GM06990 (cell line): ENCODE data around the gene AP3D1.

Experiments used
- DNase-seq: peaks from one replicate; pipeline ENCODE4 v3.0.0-alpha.2; 2011; ENCODE audit not compliant: insufficient read length; ENCODE audit errors: extremely low read depth
- H3K27me3 ChIP-seq: replicated peaks from 2 replicates; pipeline ENCODE4 v1.6.0; 2011; ENCODE audit warnings: low read length; ENCODE audit not compliant: control insufficient read depth, insufficient read depth
- H3K36me3 ChIP-seq: 2 replicates; pipeline ENCODE4 v1.5.1; 2011; ENCODE audit warnings: low read length; ENCODE audit not compliant: control insufficient read depth, insufficient read depth
- H3K4me3 ChIP-seq: replicated peaks from 2 replicates; pipeline ENCODE4 v1.5.1; 2011; ENCODE audit warnings: low read depth, mild to moderate bottlenecking, control low read depth, low read length
- TF ChIP-seq, protein P1 (sequence below): IDR thresholded peaks from 2 replicates; pipeline ENCODE4 v1.5.1; 2011; ENCODE audit warnings: low read length, control low read depth, mild to moderate bottlenecking, inconsistent platforms; ENCODE audit not compliant: insufficient read depth, poor library complexity, severe bottlenecking

AP3D1 gene

DNA sequence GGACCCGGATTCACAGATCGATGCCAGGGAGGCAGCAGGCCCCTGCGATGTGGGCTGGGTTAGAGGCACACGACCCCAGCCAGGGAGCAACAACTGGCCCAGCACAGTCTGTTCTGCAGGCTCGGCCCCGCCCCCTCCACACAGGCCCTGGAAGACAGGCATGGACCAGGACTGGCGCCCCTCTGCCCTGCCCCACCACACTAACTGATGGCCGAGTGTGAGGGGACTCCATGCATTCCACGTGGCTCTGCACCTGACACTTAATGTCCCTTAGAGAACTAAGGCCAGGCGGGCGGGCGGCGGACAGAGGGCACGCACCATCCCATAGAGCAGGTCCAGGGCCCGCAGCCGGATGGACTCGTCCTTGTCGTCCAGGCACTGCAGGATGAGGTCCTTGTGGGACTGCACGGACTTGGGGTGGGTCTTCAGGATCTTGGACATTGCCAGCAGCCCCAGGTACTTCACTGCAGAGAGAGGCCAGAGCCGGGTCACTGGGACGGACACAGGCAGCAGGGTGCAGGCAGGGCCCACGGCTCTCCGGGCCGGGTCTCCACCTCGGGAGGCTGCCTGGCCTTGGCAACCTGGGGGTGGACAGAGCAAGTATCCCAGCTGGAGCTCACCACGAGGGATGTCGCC is 29.8 kb downstream of the AP3D1 start:
- H3K27me3 ChIP-seq: no peaks in the 10 kb centered on the region
- no peak for DNase-seq
- H3K36me3 ChIP-seq: peaks cover 60% of the 10 kb centered on the region
- TF ChIP-seq, protein P1, sequence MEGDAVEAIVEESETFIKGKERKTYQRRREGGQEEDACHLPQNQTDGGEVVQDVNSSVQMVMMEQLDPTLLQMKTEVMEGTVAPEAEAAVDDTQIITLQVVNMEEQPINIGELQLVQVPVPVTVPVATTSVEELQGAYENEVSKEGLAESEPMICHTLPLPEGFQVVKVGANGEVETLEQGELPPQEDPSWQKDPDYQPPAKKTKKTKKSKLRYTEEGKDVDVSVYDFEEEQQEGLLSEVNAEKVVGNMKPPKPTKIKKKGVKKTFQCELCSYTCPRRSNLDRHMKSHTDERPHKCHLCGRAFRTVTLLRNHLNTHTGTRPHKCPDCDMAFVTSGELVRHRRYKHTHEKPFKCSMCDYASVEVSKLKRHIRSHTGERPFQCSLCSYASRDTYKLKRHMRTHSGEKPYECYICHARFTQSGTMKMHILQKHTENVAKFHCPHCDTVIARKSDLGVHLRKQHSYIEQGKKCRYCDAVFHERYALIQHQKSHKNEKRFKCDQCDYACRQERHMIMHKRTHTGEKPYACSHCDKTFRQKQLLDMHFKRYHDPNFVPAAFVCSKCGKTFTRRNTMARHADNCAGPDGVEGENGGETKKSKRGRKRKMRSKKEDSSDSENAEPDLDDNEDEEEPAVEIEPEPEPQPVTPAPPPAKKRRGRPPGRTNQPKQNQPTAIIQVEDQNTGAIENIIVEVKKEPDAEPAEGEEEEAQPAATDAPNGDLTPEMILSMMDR: no peak
- no peak overlapping the region for H3K4me3 ChIP-seq

DNA sequence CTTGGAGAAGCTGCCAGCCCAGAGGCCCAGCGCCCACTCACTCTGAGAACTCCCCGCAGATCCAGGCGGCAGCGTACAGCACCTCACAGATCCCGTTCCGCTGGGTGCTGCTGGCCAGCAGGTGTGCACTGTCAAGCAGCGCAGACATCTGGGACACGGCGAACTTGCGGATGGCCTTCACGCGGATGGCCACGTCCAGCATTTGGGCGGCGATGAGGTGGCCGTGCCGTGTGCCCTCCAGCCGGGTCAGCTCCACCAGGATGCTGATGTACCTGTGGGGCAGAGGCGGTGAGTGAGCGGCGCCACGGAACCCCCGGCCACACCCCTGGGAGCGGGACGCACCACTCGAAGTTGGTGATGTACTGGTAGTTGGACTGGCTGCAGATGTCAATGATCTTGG is 30.5 kb downstream of the AP3D1 start:
- TF ChIP-seq, protein P1: no peak
- DNase-seq: no peak
- Histone ChIP-seq H3K36me3 (peaks cover 64% of the 10 kb centered on the region), H3K4me3 (no peak overlapping the region), H3K27me3 (no peaks in the 10 kb centered on the region)

DNA sequence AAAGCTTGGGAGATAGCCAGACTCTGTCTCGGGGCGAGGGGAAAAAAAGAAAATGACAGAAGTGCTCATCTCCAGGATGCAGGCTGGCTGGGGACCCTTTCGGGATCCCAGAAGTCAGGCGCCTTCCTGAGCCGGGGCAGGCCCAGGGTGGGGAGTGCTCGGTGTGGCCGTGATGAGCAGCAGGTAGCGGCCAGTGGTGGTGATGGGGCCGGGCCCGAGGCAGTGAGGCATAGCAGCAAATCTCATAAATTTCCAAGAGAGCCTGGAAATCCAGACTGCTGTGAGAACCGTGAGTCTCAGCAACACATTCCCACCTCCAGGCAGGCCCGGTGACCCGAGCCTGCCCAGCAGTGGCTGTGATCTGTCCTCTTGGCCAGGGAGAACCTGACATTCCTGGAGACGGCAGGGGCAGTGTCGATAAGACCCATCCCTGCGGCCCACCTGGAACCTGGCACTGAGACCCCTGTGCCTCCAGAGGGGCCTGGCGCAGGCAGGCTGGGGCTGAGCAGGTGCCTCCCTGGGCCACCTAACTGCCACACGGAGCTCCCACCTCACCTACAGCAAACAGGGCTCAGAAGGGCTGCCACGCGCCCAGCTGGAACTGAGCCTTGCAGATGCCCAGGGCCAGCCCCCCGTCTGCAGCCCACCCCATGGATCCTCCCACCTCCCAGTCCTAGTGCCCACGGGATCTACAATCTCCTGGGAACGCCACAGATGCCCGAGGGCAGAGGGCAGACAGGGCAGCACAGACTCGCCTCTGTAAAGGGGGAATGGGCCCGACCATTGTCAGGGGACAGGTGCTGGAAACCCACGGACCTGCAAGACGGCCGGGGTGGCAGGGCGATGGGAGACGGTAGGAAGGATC is 31.2 kb downstream of the AP3D1 start:
- TF ChIP-seq, protein P1: no peak
- DNase-seq: no peak
- H3K36me3 ChIP-seq: peaks cover 71% of the 10 kb centered on the region
- no peaks in the 10 kb centered on the region for H3K27me3 ChIP-seq
- no peak overlapping the region for H3K4me3 ChIP-seq

DNA sequence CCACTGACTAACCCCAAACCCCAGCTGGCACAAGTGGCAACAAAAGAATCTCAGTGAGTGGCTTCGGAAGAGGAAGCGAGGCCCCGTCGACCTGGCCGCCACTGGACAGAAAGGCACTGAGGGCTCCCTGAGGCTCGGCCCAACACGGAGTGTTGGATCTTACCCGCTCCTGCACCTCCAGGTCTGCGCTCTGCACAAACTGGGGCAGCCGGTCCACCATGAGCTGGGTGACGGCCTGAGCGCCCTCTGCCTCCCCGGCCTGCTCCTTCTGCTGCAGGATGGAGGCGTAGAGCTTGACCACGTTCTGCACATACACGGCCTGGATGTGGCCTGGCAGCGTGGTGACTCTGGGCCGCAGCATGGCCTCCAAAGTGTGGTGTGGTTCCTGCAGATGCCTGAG is 32.9 kb downstream of the AP3D1 start:
- DNase-seq: no peak
- Histone ChIP-seq H3K27me3 (no peaks in the 10 kb centered on the region), H3K36me3 (peaks cover 76% of the 10 kb centered on the region), H3K4me3 (no peak overlapping the region)
- TF ChIP-seq, protein P1: no peak

DNA sequence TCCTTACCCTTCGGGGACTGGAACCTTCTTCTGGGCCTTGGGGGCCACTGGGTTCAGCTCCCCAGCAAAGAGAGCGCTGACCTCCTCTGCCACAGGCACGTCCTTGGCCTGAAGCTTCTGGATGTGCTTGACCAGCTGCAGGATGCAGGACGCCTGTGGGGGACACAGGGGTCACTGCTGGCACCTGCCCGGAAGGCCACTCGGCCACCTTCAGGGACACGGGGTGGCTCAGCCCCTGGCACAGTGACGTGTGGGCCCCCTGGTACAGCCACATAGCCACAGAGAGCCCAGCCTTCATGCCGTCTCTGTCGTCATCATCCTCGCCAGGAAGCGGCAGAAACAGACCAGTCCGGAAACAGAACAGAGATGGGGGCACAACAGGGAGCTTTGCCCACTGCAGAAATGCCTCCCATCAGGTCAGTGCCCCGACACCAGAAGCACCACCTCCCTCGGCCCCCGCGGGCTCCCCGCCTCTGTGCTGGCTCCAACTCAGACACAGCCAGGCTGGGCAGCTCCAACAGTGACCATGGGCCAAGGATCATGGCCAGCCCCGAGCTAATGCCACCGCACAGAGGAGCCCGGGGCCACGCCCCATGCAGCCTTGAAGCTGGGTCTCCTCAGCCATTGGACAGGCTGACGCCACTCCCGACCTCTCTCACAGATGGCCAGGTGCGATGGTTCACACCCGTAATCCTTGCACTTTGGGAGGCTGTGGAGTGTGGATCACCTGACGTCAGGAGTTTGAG is 34.0 kb downstream of the AP3D1 start:
- TF ChIP-seq, protein P1: no peak
- peaks cover 76% of the 10 kb centered on the region for H3K36me3 ChIP-seq

More for the DNA sequence above, 34.0 kb downstream of the AP3D1 start:
- Histone ChIP-seq H3K27me3 (no peaks in the 10 kb centered on the region), H3K4me3 (no peak overlapping the region)
- no peak for DNase-seq
